Suppressor macrophage treated with lipopolysaccharide for 1 hour (primary cell): ENCODE data around the gene DNAJC5G.
"Not testable (repeated sequence)": the region's sequence is repeated elsewhere in the genome, so short reads cannot be mapped to it uniquely, and the experiment has no call there.

Experiments
- DNase-seq, 3 donors: peaks; one replicate each; pipeline ENCODE4 v3.0.0-alpha.2; 2020 to 2022

DNAJC5G gene

GRCh38 chr2:27281855-27282559 is 6.8 kb downstream of the DNAJC5G start, which contains the start of gene TRIM54:
TSS of gene TRIM54 (plus strand) at chr2:27282429. CDS start at chr2:27282732, 303 bp downstream.
- peak in 2 of 3 donors; percentile 32 to 47 for DNase-seq

GRCh38 chr2:27282892-27283291 is 7.7 kb downstream of the DNAJC5G start:
- DNase-seq: no peak

- DNase-seq: no peak
Observed at GRCh38 chr2:27284996-27285395, 9.8 kb downstream of the DNAJC5G start.

GRCh38 chr2:27285481-27285880 is 10.2 kb downstream of the DNAJC5G start:
- DNase-seq: no peak

- no peak for DNase-seq
Observed at GRCh38 chr2:27288610-27289009, 13.4 kb downstream of the DNAJC5G start.

- DNase-seq: no peak
Observed at GRCh38 chr2:27290549-27290948, 15.3 kb downstream of the DNAJC5G start.

GRCh38 chr2:27291865-27292264 is 16.6 kb downstream of the DNAJC5G start:
- DNase-seq: no peak

- DNase-seq: no peak
Observed at GRCh38 chr2:27294928-27295327, 19.7 kb downstream of the DNAJC5G start.

GRCh38 chr2:27296481-27296880 is 21.2 kb downstream of the DNAJC5G start:
- DNase-seq: peak; percentile 41 to 66 (median 51)

GRCh38 chr2:27297195-27297594 is 22.0 kb downstream of the DNAJC5G start:
- no peak for DNase-seq

GRCh38 chr2:27298391-27299080 is 23.3 kb downstream of the DNAJC5G start:
- DNase-seq: no peak

GRCh38 chr2:27300606-27301005 is 25.4 kb downstream of the DNAJC5G start:
- DNase-seq: not testable (repeated sequence)

GRCh38 chr2:27303093-27304025 is 28.1 kb downstream of the DNAJC5G start:
- peak; percentile 86 to 91 (median 91) for DNase-seq

- no peak for DNase-seq
Observed at GRCh38 chr2:27304488-27305240, 29.4 kb downstream of the DNAJC5G start.

- no peak for DNase-seq
Observed at GRCh38 chr2:27305516-27305915, 30.3 kb downstream of the DNAJC5G start.

GRCh38 chr2:27306136-27306535 is 30.9 kb downstream of the DNAJC5G start:
- no peak for DNase-seq

GRCh38 chr2:27306573-27307286 is 31.5 kb downstream of the DNAJC5G start:
- peak in 1 of 3 donors; percentile 48 for DNase-seq

GRCh38 chr2:27307287-27307544 is 32.0 kb downstream of the DNAJC5G start:
- DNase-seq: no peak

- no peak for DNase-seq
Observed at GRCh38 chr2:27307545-27308358, 32.5 kb downstream of the DNAJC5G start.

- no peak for DNase-seq
Observed at GRCh38 chr2:27308359-27308881, 33.2 kb downstream of the DNAJC5G start, which contains the start of gene UCN. TSS of gene UCN (minus strand) at chr2:27308445. CDS start at chr2:27307895, 550 bp downstream.

- no peak for DNase-seq
Observed at GRCh38 chr2:27309651-27310050, 34.4 kb downstream of the DNAJC5G start.
